Hematopoietic multipotent progenitor cell (in vitro differentiated cells): ENCODE data around the gene SH2B2. TPM values are rescaled to one million over a fixed set of nuclear protein-coding genes. Genes with fewer than 3 reads are reported as not detected.
"Not testable (repeated sequence)": the region's sequence is repeated elsewhere in the genome, so short reads cannot be mapped to it uniquely, and the experiment has no call there.

Source experiments
- DNase-seq, 3 donors: peaks; one replicate each; pipeline ENCODE4 v3.0.0-alpha.2; 2011 to 2015; ENCODE audit warnings: low read depth in 2 of 3, low spot score in 2 of 3
- total RNA-seq: library from RNA; depleted of rRNA; stranded (reverse); fragments of >200 nt; gene quantifications from one replicate; pipeline ENCODE4 v1.2.3, GENCODE V29; 2012

The SH2B2 gene
- total RNA-seq, 1 donor: 6.2 TPM

DNA sequence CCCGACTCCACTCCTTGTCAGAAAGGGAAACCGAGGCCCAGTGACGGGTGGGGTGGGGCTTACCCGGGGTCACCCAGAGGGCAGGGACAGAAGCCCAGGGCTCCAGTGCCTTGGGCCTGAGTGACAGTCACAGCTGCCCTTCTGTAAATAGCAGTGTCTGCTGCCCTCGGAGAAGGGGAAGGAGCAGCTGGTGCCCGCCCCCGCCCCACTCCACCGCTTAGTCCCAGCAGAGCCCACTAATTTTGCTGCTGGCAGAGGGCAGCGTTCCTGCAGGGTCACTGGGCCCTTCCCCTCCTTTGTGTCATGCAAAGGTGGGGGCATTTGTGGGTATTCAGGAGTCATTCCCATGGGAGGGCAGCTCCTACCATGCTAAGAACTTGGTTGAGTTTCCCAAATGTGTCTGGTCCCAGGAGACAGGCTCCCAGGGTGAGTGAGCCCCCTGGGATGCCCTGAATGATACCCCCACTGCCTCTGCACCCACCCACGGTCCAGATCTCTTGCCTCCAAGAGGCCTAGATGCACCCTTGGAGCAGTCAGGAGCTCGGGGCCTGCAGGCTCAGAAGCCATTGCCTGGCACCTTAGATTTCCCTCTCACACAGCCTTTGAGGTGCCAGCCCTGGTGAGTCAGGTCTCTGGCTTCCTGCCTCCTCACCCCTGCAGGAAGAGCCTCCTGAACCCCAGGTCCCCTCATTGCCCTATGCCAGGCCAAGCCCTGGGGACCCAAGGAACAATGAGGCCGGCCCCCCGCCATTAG is 17.2 kb downstream of the SH2B2 start:
- no peak for DNase-seq

DNA sequence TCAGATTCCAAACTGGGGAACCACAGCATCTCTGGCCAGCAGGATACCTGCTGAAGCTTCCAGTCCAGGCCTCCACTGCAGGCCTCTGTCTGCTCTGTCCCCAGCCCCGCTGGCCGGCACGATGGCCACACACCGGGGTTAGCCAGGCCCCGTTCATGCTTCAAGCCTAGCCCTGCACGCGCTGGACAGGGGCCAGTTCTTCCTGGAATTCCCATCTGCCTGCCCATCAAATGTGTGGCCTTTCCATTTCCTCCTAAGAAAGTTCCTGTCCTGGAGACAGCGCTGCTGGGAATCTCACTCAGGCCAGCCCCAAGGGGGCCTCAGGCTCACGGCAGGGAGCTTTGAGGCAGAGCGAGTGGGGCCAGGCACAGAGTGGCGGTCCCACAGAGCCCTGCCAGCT is 18.0 kb downstream of the SH2B2 start:
- DNase-seq: no peak

DNA sequence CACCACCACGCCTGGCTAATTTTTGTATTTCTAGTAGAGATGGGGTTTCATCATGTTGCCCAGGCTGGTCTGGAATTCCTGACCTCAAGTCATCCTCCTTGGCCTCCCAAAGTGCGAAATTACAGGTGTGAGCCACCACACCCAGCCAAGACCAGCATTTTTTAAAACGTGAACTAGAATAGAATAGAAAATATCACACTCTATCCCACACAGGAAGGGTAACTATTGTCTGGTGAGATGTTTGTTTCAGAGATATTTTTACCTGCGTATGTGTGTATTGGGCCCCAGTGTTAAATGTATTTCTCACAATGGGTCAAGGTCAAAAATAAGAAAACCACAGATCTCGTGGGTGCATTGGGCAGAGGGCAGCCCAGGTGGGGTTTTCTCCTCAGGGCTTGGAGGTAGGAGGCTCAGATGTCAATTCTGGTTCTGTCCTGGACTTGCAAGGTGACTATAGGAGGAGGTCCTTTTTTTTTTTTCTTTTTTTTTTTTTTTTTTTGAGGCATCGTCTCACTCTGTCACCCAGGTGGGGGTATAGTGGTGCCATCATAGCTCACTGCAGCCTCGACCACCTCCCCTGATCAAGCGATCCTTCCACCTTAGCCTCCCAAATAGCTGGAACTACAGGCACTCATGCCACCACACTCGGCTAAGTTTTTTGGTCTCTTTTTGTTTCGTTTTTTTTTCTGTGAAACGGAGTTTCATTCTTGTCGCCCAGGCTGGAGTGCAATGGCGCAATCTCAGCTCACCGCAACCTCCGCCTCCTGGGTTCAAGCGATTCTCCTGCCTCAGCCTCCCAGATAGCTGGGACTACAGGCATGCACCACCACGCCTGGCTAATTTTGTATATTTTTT is 19.0 kb downstream of the SH2B2 start:
- DNase-seq: no peak

DNA sequence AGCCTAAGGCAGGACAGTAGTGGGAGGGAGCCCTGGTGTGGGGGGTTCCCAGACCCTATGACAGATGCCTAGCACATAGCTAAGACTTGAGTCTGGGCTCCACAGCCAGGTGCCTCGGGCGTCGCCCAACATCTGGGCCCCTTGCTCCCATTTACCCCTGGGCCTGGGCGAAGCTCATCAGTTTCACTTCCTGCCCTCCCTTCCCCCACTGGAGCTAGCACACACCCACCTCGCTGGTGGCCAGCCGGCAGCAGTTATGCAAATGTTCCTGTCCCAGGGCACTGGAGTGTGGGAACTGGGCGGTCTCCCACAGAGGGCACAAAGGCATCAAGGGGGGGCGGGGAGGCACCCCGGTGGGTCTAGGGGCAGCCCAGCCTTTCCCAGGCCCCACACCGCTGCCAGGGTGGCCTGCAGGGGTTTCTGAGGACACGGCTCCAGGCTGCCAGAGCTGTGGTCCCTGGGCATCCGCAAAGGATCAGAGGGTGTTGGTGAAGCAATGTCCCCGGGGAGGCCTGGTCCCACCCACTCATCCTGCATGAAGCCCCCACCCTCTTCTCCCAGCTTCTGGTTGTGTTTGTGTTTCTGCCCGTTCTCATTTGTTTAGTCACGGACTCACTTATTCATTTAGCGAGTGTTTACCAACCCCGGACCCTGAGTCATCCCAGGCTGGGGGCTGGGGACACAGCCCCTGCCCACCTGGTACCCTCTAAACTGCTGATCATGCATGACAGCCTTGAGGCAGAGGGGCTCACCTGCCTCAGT is 20.4 kb downstream of the SH2B2 start:
- DNase-seq: no peak

DNA sequence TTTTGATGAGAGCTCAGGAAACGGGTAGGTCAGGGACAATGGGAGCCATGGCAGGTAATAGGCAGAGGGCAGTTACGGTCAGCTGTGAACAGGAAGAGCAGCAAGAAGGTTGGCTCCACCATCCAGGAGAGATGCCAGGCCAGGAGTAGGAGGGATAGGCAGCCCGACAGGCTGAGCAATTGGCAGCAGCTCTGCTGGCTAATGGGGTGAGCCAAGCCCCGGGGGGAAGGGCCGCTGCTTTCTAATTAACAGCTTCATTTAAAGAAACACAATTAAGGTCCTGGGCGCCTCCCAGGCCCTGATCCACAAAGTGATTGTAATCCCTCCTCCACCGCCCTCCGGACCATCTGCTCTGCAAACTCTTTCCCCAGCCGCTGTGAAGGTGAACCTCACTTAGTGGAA is 23.7 kb downstream of the SH2B2 start:
- DNase-seq: no peak

DNA sequence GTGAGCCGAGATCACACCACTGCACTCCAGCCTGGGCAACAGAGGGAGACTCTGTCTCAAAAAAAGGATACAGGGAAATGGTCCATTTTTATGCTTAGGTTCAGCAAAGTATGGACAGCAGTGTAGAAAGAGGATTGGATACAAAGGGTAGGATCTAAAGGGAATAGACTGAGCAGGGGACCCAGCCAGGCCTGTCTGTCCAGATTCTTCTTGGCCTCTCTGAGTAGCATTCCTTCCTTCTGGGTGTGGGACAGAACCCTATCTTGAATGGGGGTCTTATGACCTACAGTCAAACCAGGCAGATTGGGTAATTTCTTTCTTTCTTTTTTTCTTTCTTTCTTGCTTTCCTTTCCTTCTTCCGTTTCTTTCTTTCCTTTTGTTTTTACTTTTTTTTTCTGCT is 25.6 kb downstream of the SH2B2 start:
- DNase-seq: no peak

DNA sequence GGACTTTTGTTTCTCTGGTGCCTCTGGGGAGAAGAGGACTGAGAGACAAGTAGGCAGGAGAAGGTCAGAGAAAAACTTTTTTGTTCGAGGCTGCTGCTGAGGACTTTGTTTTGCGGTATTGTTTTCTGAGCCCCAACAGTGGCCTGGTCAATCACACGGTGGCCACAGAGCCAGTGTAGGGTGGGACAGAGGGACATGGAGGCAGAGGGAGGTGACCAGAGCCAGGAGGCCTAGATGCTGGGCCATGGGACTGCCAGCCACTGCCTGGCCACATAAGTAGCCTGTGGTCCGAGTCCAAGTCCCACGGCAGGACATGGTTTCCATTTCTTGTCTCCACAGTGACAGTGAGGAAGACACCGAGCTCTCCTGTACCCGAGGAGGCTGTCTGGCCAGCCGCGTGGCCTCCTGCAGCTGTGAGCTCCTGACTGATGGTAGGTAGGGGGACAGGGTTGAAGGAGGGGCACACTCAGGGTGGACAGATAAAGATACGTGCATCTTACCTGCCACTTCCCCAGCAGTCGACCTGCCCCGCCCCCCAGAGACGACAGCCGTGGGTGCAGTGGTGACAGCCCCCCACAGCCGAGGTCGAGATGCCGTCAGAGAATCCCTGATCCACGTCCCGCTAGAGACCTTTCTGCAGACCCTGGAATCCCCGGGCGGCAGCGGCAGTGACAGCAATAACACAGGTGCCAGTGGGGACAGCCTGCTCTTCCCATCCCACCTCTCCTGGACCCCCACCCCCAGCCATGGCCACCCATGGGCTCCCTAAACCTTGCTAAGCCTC is 27.5 kb downstream of the SH2B2 start:
- DNase-seq: no peak

DNA sequence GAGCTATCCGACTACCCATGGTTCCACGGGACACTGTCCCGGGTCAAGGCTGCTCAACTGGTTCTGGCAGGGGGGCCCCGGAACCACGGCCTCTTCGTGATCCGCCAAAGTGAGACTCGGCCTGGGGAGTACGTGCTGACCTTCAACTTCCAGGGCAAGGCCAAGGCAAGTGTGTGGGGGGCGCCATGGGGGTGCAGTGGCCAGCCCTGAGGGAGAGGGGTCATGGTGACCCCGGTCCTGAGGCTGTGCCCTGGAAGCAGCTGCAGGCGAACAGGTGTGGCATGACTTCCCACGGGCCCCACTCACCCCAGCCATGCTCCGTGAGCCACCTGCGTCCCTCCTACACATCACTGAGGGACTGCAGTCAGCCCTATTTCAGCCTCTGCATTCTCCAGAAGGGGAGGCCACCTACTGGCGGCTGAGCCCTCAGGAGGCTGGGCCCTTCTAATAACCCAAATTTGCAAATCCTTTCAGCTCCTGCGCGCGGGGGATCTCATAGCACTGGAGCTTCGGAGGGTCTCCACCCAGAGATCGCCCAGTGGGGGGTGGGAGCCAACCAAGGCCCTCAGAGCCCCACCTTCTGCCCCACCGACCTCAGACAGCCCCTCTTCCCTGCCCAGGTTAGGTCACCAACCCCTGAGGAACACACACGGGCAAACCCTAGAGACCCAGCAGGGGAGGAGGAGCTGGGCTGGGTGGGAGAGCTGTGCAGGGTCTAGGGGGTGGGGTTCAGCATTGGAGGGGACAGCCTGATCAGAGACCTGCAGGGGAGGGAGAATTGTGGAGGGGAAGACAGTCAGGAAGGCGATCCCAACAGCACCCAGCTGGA is 30.8 kb downstream of the SH2B2 start:
- DNase-seq: no peak

DNA sequence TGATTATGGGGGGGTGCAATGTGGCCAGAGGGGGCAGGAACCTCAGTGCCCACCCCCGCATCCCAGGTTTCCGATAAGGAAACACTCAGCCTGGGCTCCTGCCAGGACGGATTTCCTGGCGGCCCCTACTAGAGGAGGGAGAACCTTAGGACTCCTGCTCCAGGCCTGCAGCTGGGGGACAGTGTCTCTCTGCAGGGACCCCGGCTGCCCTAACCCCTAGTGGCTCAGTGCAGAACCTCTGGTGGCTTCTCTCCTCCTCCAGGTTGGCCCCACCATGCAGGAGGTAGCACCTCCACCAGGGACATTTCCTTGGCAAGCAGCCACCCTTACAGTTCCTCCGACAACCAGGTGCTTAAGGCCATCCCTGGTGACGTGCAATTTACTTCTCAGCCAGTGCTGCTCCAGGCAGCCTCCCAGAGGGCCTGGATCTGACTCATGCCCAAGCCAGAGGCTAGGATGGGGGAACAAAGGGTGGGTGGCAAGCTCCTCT is 31.9 kb downstream of the SH2B2 start:
- DNase-seq: no peak

DNA sequence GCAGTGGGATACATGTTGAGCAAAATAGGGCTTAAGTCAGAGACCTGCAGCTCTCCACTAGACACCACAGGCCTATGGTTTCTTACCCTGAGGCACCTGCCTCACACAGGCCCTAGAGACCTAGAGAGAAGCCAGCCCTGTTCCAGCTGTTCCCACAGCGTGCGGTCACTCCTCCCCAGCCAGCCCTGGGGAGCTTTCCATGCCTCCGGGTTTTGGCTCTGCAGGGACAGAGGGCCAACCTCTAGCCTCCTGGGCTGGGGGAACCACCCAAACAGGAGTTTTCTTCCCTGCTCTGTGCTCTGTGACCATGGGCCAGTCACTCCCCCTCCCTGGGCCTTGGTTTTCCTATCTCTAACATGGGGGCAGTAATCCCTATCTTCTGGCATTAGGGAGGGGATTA is 33.0 kb downstream of the SH2B2 start:
- no peak for DNase-seq

DNA sequence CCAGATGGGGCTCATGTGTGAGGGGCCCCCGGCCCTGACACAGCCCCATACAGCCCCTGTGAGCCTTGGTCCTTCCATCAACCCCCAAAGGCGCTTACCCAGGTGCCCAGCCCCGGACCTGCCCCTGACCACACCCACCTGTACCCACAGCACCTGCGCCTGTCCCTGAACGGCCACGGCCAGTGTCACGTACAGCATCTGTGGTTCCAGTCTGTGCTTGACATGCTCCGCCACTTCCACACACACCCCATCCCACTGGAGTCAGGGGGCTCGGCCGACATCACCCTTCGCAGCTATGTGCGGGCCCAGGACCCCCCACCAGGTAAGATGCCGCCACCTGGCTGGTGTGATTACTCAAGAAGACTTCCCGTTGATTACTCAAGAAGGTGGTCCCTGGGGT is 33.5 kb downstream of the SH2B2 start:
- DNase-seq: no peak

DNA sequence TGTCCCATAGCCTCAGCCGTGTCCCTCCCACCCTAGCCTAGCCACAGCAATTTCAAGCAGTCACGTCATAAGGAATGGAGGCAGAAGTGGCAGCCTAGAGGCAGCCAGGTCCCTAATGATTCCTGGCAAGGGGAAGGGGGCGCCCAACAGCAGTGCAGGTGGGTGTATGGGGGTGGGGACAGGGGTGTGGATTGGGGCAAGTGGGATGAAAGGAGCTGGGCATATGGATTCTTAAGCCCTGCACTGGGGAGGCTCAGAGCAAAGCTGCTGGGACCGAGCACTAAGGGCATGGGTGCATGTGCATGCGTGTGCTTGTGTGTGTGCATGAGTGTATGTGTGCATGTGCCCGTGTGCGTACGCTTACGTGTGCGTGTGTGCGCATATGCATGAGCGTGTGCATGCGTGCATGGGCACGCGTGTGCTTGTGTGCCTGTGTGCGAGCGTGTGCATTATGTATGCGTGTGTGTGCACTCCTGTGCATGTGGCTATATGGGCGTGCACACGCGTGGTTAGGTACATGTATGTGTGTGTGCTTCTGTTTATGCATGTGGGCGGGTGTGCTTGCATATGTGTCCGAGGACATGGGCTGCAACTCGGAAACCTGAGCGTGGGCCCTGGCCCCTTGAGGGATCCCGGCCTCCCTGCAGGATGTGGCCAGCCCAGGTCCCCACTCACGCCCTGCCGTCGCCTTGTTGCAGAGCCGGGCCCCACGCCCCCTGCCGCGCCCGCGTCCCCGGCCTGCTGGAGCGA is 34.1 kb downstream of the SH2B2 start:
- DNase-seq: no peak

DNA sequence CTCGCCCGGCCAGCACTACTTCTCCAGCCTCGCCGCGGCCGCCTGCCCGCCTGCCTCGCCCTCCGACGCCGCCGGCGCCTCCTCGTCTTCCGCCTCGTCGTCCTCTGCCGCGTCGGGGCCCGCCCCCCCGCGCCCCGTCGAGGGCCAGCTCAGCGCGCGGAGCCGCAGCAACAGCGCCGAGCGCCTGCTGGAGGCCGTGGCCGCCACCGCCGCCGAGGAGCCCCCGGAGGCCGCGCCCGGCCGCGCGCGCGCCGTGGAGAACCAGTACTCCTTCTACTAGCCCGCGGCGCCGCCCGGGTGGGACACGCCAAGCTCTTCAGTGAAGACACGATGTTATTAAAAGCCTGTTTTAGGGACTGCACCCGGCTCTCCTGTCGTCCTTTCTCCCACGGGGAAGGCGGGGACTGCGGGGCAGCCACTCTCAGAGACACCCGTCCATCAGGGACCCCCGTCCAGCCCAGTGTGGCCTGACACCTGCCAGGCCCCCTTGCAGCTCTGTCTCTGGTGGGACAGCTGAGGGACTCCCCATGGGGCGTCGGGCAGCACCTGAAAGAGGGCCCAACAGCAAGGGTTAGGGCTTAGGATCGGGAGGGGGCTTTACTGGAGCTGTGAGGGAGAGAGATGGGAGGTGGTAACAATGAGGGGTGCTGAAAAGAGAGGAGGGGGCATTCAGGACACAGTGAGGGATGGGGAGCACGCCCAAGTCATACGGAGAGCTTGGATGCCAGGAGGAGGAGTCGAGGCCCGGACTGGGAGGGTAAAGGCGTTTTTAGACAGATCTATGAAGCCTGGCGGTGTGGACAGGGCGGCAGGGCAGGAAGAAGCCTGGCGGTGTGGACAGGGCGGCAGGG is 34.9 kb downstream of the SH2B2 start:
- peak in 1 of 3 donors; percentile 44 for DNase-seq

DNA sequence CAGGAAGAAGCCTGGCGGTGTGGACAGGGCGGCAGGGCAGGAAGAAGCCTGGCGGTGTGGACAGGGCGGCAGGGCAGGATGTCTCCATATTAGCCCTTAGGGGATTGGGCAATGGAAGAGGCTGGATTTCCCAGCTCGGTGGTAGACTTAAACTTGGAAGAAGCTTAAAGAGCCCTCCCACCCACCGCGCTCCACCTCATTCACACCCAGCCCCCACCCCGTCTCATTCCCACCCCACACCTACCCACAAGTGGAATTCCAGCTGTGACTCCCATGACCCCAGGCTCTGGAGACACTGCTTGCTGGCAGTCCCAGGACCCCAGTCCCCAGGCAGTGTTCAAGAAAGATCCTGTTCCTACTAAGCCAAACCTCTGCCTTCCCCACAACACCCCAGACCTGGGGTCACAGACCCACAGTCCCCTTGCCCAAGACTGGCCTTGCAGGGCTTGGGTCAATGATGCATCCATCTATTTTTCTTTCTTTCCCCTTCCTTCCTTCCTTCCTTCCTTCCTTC is 35.6 kb downstream of the SH2B2 start:
- DNase-seq: no peak

DNA sequence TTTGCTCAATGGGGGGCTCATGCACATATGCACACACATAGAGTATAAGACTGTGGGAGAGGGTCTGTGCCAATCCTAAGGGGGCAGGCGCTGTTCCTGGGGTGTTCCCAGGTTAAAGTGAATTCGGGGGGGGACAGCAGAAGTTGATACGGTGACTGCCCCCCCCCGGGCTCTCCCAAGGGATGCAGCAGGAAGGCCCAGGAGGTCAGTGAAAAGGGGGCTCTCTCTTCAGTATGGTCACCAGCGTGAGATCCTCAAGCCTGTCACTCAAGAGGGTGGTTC is 37.2 kb downstream of the SH2B2 start:
- DNase-seq: no peak

DNA sequence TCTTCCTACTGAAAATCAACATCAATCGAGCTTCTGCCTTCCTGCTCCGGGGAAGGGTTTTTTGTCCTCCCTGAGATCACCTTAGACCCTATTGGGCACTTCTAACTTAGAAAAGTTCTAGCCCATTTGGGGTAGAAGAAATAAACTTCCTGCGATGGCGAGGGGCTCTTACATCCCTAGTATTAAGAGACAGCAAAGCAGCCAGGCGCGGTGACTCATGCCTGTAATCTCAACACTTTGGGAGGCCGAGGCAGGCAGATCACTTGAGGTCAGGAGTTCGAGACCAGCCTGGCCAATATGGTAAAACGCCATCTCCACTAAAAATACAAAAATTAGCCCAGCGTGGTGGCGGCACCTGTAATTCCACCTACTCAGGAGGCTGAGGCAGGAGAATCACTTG is 38.4 kb downstream of the SH2B2 start:
- DNase-seq: not testable (repeated sequence)

DNA sequence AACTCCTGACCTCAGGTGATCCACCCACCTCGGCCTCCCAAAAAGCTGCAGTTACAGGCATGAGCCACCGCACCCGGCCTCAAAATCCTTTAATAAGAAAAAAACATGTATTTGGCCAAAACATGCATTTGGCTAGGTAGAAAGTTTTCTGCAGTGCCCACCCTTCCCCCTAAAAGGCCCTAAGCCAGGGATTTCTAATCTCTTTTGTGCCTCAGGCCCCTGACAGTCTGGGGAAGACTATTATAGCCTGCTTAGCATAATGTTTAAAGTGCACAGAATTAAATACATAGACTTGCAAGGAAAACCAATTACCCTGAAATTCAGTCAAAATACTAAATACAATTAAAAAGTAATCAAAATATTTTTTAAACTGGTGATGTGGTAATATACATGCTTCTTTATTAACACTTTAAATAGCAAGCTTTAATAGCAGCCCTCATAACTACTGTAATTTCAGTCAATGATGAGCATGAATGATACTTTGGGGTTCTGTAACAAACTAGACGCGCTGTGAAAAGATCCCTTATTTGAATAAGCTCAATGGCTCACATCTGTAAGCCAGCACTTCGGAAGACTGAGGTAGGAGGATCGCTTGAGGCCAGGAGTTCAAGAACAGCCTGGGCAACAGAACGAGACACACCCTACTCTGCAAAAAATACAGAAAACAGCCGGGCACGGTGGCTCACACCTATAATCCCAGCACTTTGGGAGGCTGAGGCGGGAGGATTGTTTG is 39.7 kb downstream of the SH2B2 start:
- DNase-seq: no peak
